PC-9 (cell line): ENCODE results near the gene ITPRIPL1. TPM values are rescaled to one million over a fixed set of nuclear protein-coding genes. Genes with fewer than 3 reads are reported as not detected.

Experiments
- Bru-seq: library from RNA; stranded (reverse); fragments of 400-500 nt; gene quantifications from one replicate; lab custom pipeline; 2021; lab: Mats Ljungman, UMichigan
- BruChase-seq, 2 experiments: library from RNA; stranded (reverse); fragments of 400-500 nt; gene quantifications; one replicate each; lab custom pipeline; 2021; lab: Mats Ljungman, UMichigan
- BruUV-seq: library from RNA; stranded (reverse); fragments of 400-500 nt; replicated peaks from 2 replicates; lab custom pipeline; 2021; lab: Mats Ljungman, UMichigan
- CTCF ChIA-PET: fragments of 300-600 bp; sonication (Branson Sonifier 250); formaldehyde crosslinking; loops from one replicate; lab custom pipeline; 2022; ENCODE audit warnings: antibody characterized with exemption; lab: Charles Lee
- POLR2A ChIA-PET: fragments of 300-600 bp; sonication (Branson Sonifier 250); formaldehyde crosslinking; loops from one replicate; lab custom pipeline; 2022; ENCODE audit warnings: antibody characterized with exemption; ENCODE audit not compliant: unreplicated experiment; lab: Charles Lee
- DNase-seq, 2 experiments: peaks; one replicate each; pipeline versions ENCODE4 v3.0.0 to v3.0.0-alpha.2; 2015 to 2022; ENCODE audit warnings: mixed read lengths in 1 of 2
- H2AFZ ChIP-seq: fragments of 200-600 bp; sonication (generic); 2 replicates; pipeline ENCODE4 v1.8.1; 2017; ENCODE audit warnings: antibody characterized with exemption
- H3F3A ChIP-seq: fragments of 200-600 bp; sonication (generic); 2 replicates; pipeline ENCODE4 v1.8.1; 2017; ENCODE audit warnings: antibody characterized with exemption, mild to moderate bottlenecking, low read depth; ENCODE audit not compliant: insufficient read depth
- H3K27ac ChIP-seq: fragments of 200-600 bp; sonication (generic); 2 replicates; pipeline ENCODE4 v1.6.1; 2016; ENCODE audit warnings: mixed run types
- H3K27me3 ChIP-seq: fragments of 200-600 bp; sonication (generic); 2 replicates; pipeline ENCODE4 v1.6.1; 2016; ENCODE audit warnings: low read depth, mixed run types; ENCODE audit not compliant: insufficient read depth
- H3K36me3 ChIP-seq: fragments of 200-600 bp; sonication (generic); 2 replicates; pipeline ENCODE4 v1.6.1; 2016; ENCODE audit warnings: low read depth, mixed run types
- H3K4me1 ChIP-seq: fragments of 200-600 bp; sonication (generic); replicated peaks from 2 replicates; pipeline ENCODE4 v1.6.1; 2016; ENCODE audit warnings: mixed run types; ENCODE audit not compliant: insufficient read depth
- H3K4me2 ChIP-seq: fragments of 200-600 bp; sonication (generic); 2 replicates; pipeline ENCODE4 v1.6.1; 2017; ENCODE audit warnings: mixed run types
- H3K4me3 ChIP-seq: fragments of 200-600 bp; sonication (generic); 2 replicates; pipeline ENCODE4 v1.6.1; 2016; ENCODE audit warnings: mixed run types
- H3K79me2 ChIP-seq: fragments of 200-600 bp; sonication (generic); 2 replicates; pipeline ENCODE4 v1.6.1; 2017; ENCODE audit warnings: low read depth, mixed run types
- H3K9me2 ChIP-seq: fragments of 200-600 bp; sonication (generic); 2 replicates; pipeline ENCODE4 v1.8.1; 2017; ENCODE audit warnings: mild to moderate bottlenecking; ENCODE audit not compliant: insufficient read depth
- H3K9me3 ChIP-seq: fragments of 200-600 bp; sonication (generic); 2 replicates; pipeline ENCODE4 v1.8.1; 2016; ENCODE audit warnings: low read depth; ENCODE audit not compliant: insufficient read depth
- H4K20me1 ChIP-seq: fragments of 200-600 bp; sonication (generic); 2 replicates; pipeline ENCODE4 v1.8.1; 2017; ENCODE audit not compliant: insufficient read depth
- CTCF ChIP-seq: fragments of 200-600 bp; sonication (generic); conservative IDR thresholded peaks from 2 replicates; pipeline ENCODE4 v1.6.1; 2017; ENCODE audit warnings: mixed run types, antibody characterized with exemption, mild to moderate bottlenecking, moderate library complexity
- EZH2 ChIP-seq: fragments of 200-600 bp; sonication (generic); IDR thresholded peaks from 2 replicates; pipeline ENCODE4 v1.8.0; 2017; ENCODE audit warnings: antibody characterized with exemption, low read depth
- intact Hi-C: fragments of 100-400 bp; cut with micrococcal nuclease; formaldehyde crosslinking; loops from one replicate; pipeline ENCODE4 v1.10.0; 2022; ENCODE audit not compliant: unreplicated experiment
- long read RNA-seq: library from polyadenylated mRNA; stranded (forward); transcript quantifications from one replicate; pipeline ENCODE4 v2.0.0, GENCODE V29; 2022
- total RNA-seq: library from RNA; stranded (reverse); gene quantifications from 2 replicates; pipeline ENCODE4 v1.2.3, GENCODE V29; 2021

Gene ITPRIPL1
- total RNA-seq (not detected in 2 replicates), Bru-seq, nascent RNA (percentile 10 among the genes with signal in this experiment), BruChase-seq, experiment 1, labeled RNA remaining after a 2-hour chase (not detected), BruChase-seq, experiment 2, labeled RNA remaining after a 6-hour chase (percentile 10 among the genes with signal in this experiment)
- long read RNA-seq, full-length matches to known transcripts = 5 of 9 reads
- long read RNA-seq, partial matches to known transcripts = 3 of 9 reads
- long read RNA-seq, other reads (novel, unspliced or antisense) = 1 of 9 reads

GRCh38 chr2:96325041-96325883 lies at the start of gene ITPRIPL1:
Gene ITPRIPL1, plus strand, starts transcription at chr2:96325317. Its CDS starts 523 bp downstream, at chr2:96325840.
- no peaks in the 10 kb centered on the region for H3K9me2 ChIP-seq
- BruUV-seq = no TSS peak
- intact Hi-C loops = no loop called here
- no peak within 1 kb of the TSS for H3K4me3 ChIP-seq
- H4K20me1 ChIP-seq = no peaks in the 10 kb centered on the region
- H3K27ac ChIP-seq = no peak within 1 kb of the TSS
- CTCF ChIA-PET = no interaction called here
- H3K4me1 ChIP-seq = peaks cover 29% of the 10 kb centered on the region
- TF ChIP-seq CTCF (no peak), EZH2 (no peak)
- POLR2A ChIA-PET = no interaction called here
- H3F3A ChIP-seq = peaks cover 28% of the 10 kb centered on the region
- H3K27me3 ChIP-seq = peaks cover 15% of the 10 kb centered on the region
- no peaks in the 10 kb centered on the region for H3K36me3 ChIP-seq
- no peaks in the 10 kb centered on the region for H3K79me2 ChIP-seq
- no peaks in the 10 kb centered on the region for H3K9me3 ChIP-seq
- no peak for DNase-seq
- H2AFZ ChIP-seq = no peak within 1 kb of the TSS; the same call in 1 of the 2 replicates
- H3K4me2 ChIP-seq = no peak within 1 kb of the TSS

- no peak overlapping the region for H3K4me3 ChIP-seq
- no peaks in the 10 kb centered on the region for H3K9me3 ChIP-seq
- H3K27ac ChIP-seq = no peak overlapping the region
- peaks cover 8% of the 10 kb centered on the region; the same call in 1 of the 2 replicates for H4K20me1 ChIP-seq
- no peaks in the 10 kb centered on the region for H3K4me1 ChIP-seq
- ChIA-PET POLR2A (no interaction called here), CTCF (no interaction called here)
- no peak for DNase-seq
- intact Hi-C loops = no loop called here
- no peaks in the 10 kb centered on the region for H3K27me3 ChIP-seq
- TF ChIP-seq EZH2 = no peak
- TF ChIP-seq CTCF = no peak
- peaks cover 58% of the 10 kb centered on the region for H3F3A ChIP-seq
- H3K4me2 ChIP-seq = no peak overlapping the region
- TSS peak; percentile 2 for BruUV-seq
- H2AFZ ChIP-seq = no peak overlapping the region
- H3K9me2 ChIP-seq = no peaks in the 10 kb centered on the region
- H3K79me2 ChIP-seq = no peaks in the 10 kb centered on the region
- H3K36me3 ChIP-seq = peaks cover 71% of the 10 kb centered on the region
These were observed 48.2 kb upstream of the ITPRIPL1 start for GRCh38 chr2:96276787-96277499.

- Histone ChIP-seq H3K9me2 (no peaks in the 10 kb centered on the region), H3K4me2 (no peak overlapping the region), H3K27ac (no peak overlapping the region), H3K36me3 (peaks cover 82% of the 10 kb centered on the region), H4K20me1 (peaks cover 15% of the 10 kb centered on the region; the same call in 1 of the 2 replicates), H2AFZ (no peak overlapping the region), H3K9me3 (no peaks in the 10 kb centered on the region), H3K27me3 (no peaks in the 10 kb centered on the region), H3K4me1 (no peaks in the 10 kb centered on the region), H3K4me3 (no peak overlapping the region), H3F3A (no peaks in the 10 kb centered on the region), H3K79me2 (no peaks in the 10 kb centered on the region)
- DNase-seq = no peak
- no TSS peak for BruUV-seq
- no peak for TF ChIP-seq CTCF
- TF ChIP-seq EZH2 = no peak
- ChIA-PET POLR2A (no interaction called here), CTCF (no interaction called here)
- intact Hi-C loops = no loop called here
These were observed 37.8 kb upstream of the ITPRIPL1 start for GRCh38 chr2:96287273-96287856.
